H1 (cell line): ENCODE results near the gene SSTR3. TPM values are rescaled to one million over a fixed set of nuclear protein-coding genes. Genes with fewer than 3 reads are reported as not detected.

Experiments used
- BCL11A ChIP-seq, 2 experiments: IDR thresholded peaks; one replicate each; pipeline ENCODE4 v1.6.1; 2011; ENCODE audit warnings: low read depth in 2 of 2, low read length in 2 of 2, mild to moderate bottlenecking in 2 of 2
- CHD7 ChIP-seq: fragments of 300-600 bp; sonication (generic); IDR thresholded peaks from 2 replicates; pipeline ENCODE4 v1.7.1; 2012; ENCODE audit warnings: low read length, moderate library complexity, mild to moderate bottlenecking, inconsistent platforms; ENCODE audit not compliant: insufficient replicate concordance
- KDM1A ChIP-seq: fragments of 200-600, 300-600 bp; sonication (generic); IDR thresholded peaks from 2 replicates; pipeline ENCODE4 v1.7.1; 2016; ENCODE audit warnings: mild to moderate bottlenecking, low read length, borderline replicate concordance
- polyA plus RNA-seq, 7 experiments: library from polyadenylated mRNA; depleted of rRNA in 3 of 7; stranded (reverse) in 5 of 7; unstranded in 2 of 7; fragments of >200 nt in 5 of 7; fragments of 200-250 nt in 2 of 7; gene quantifications; 1 replicate in 5 of 7; 2 replicates in 1 of 7; 4 replicates in 1 of 7; pipeline versions ENCODE4 v1.2.1 to v1.2.3, GENCODE V29; 2011 to 2013; ENCODE audit warnings: missing spikeins in 2 of 7, mixed read lengths in 2 of 7
- total RNA-seq: library from RNA; stranded (reverse); fragmentation: NEBNext Ultra II Directional; extraction: Animal tissue kit (Norgen Biotek cat#: 25700); gene quantifications from 2 replicates; pipeline ENCODE4 v1.2.1, GENCODE V29; 2021

The SSTR3 gene
- total and polyA plus RNA-seq, 2 of the 8 experiments (the other 6 are each of a cell fraction or from before 2014, with no cell fraction given): 0.22 to 0.77 TPM

- TF ChIP-seq CHD7 (no peak), KDM1A (no peak), BCL11A (IDR thresholded peaks at IDR 0.05; ENCODE audit: low read depth in 2 of 2, low read length in 2 of 2) (no peak)
Measured at GRCh38 chr22:37178350-37179125, 33.7 kb downstream of the SSTR3 start (continued).
